NCI-H524 (cell line): ENCODE measurements around the gene CUL1.
A peak's percentile ranks its signal among the peaks of the same experiment; 100 is the strongest.
"Not testable (repeated sequence)": the region's sequence is repeated elsewhere in the genome, so short reads cannot be mapped to it uniquely, and the experiment has no call there.

Source experiments
- DNase-seq, 2 experiments: peaks; one replicate each; lab custom pipeline; 2025; lab: John Stamatoyannopoulos, UW

The CUL1 gene

DNA sequence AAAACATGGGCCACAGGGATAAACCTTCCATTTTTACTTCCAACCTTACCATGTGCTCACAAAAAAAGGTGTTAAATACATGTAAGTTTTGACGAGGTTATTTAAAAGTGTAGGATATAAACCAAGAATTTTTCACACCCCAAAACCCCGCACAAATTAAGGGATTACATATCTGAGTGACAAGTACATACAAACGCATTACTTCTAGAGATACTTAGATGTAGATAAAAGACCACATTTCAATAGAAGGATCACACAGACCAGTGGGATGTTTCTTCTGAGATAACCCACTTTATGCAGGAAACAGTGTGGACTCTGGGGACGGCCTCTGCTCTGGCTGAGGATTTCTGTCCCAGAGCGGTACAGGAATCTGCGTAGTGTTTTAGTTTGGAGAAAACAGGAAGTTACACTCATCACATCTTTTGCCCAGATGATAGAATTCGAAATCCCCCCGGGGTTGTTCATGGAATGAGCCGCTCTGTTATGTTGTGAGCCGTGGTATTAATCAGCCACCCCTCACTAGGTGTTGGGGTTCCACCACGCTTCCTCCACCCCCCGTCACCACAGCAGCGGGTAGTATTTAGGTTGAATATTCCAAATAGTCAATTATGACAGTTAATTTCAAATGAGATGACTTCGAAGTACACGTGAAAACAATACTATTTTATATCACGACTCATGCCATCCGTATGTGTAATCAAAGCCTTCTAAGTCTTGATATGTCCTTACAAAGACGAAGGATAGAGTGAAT, 1.3 kb upstream of the CUL1 start:
- DNase-seq: no peak

DNA sequence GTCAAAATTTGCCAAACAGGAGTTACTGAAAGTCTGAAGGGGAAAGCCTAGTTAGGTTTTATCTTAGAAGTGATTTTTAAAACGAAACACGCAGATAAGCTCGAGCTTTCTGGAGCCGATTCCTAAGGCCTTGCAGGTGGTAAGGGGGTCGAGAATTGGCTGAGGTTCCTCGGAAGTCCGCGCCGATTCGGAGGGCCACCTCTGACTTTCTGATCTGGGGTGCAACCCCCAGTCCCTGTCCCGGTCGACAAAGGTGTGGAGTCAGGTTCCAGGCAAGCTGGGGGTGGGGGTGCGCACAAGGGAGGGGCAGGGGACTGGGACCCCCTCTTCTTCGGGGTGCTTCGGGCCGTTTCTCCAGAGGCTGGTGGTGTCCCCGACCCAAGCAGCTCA, 701 bp upstream of the CUL1 start:
- DNase-seq: peak in 1 of 2 experiments; percentile 37

DNA sequence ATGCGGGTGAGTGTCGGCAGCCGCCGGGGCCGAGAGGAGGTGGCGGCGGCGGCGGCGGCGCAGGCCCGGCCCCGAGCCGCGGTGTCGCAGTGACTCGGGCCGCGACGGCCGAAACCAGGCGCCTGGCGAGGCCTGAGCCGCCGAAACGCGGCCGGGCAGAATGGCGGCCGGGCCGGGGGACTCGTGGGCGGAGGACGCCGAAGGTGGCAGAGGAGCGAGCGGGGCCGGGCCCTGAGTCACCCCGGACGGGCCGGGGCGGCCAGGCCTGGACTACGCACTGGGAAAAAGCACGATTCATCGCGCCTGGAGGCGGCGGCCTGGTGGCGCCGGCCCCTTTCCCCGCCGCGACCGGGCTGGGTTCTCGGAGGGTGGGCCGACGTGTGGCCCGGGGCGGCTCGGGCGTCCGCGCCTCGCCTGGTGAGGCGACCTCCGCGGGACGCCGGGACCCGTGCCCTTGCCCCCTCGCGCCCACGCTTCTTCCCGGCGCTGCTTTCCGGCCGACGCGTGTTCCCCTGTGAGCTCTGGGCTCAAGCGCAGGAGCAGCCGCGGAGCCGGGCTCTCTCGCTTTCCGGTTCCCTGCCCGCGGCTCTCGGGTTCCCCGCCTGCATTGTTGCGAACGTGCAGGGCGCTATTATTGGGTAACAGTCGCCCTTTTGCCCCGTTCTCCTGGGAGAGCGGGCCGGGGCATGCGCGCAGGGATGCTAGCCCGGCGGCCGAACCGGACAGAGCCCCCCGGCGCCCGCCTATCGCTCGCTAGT, 500 bp downstream of the CUL1 start:
- DNase-seq: peak in 1 of 2 experiments; percentile 38

DNA sequence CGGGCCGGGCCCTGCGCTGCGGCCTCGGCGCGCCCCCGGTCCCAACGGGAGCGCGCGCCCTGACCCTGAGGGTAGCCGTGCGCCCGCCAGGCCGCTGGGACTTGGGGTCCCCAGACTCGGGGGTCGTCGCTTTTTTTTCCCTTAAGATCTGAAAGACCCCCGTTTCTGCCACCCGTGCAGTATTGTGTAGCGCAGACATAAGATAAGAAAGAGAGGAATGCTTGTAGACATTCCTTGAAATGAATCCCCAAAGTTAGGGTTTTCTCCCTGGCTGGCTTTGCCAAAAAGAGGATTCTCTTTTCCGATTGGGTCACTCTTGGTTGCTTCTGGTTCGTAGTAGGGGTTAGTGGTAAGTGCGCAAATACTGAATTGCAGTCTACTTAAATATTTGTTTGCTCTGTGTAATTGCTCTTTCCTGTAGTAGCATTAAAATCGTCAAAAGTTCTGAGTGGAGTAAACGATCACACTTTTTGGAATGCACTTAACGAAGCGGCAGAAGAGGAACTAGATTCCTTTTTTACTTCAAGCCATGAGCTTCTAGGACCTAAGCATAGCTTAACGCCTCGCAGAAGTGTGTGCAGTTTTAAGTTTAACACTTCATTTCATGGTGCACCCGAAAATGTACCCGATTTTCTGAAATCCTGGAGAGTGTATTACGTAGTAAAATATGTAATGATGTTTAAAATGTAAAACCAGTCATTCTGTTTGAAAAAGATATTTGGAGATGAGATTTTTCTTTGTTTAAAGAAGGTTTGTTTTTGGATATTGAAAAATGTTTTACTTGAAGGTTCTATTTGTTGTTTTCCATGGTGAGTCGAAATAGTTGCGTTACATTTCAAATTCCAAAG, 1.3 kb downstream of the CUL1 start:
- DNase-seq: peak in 1 of 2 experiments; percentile 38

DNA sequence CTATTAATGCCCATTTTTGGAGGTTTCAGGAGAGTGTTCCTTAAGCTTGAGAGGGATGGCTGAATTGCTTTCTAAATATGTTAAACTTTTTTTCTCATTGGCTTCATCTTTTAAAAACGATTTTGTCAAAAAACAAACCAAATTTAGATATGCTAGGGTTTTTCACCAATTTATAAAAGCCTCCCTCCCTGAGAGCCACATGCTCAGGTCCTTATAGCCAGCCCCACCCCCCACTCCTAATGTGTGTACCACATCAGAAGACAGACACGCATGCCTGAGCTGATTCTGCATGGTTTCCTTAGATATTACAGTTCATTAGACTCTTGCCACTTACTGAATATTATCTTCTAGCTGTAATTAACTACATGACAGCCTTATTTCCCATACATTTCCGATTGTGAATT, 2.0 kb downstream of the CUL1 start:
- DNase-seq: peak; percentile 55 to 58

DNA sequence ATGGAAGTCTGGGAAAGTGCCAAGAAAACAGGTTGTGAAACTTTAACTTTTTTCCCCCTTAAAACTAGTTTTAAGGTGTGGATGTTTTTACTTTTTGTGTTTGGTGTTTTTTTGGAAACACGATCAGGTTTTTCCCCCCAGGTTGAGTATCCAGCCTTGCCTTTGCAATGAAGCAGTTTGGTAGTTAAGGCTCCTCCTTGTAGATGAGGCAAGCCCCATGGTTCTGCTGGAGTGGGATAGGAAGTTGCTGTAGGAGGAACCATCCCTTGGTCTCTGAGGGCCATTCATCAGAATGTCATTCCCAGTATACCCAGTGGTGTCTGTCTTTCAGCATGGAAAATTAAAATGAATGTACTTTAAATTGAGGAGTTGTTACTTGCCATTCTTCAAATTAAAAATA, 2.7 kb downstream of the CUL1 start:
- no peak for DNase-seq

DNA sequence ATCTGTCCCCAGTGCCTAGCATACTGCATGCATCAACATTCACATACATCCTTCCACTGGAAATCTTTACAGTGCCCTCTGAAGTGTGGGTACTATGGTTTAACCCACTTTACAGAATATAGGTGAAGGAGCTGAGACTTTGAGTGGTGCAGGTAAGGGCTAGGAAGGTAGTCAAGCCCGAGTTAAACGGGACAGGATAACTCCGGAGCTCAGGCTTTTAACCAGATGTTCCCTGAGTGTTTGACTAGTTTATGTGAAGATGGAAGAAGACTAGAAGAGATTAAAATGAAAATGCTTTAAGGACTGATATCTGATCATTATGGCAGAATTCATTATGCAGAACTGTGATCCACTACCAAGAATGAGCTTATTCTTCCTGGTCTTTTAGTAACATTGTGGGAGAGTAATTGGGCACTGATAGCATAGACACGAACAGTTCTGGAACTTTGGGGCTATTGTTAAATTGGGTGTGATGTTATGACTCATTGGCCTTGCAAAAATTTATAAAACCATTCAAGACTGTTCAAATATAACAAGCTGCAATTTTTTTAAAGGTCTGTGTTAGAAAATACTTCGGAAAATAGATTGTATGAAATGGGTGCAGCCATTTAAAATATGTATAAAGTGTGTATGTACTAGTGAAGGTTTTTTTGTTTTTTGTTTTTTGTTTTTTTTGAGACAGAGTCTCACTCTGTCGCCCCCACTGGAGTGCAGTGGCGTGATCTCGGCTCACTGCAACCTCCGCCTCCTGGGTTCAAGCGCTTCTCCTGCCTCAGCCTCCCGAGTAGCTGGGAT, 4.4 kb downstream of the CUL1 start:
- no peak for DNase-seq

DNA sequence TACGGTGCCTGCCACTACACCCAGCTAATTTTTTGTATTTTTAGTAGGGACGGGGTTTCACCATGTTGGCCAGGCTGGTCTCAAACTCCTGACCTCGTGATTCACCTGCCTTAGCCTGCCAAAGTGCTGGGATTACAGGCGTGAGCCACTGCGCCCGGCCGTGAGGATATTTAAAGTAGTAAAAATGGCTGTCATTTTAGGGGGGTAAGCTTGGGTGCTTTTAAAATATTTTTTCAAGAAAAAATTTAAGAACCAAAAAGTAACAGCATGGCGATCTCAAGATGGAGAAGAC, 4.9 kb downstream of the CUL1 start:
- not testable (repeated sequence) for DNase-seq

DNA sequence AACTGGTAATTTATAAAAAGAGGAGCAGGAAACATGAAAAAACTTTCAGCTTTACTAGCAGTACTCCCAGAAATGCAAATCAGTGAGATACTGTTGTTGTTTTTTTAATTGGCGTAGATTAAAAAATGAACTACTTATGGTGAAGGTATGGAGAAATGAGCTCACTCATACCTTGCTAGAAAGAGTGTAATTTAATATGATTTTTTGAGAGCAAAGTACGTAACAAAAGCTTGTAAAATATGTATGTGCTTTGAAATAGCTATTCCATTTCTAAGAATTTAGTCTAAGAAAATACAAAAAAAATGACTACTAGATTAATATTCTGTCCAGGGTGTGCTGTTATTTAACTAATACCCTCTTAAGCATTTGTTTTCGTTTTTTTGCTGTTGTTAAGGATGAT, 5.5 kb downstream of the CUL1 start:
- DNase-seq: no peak

DNA sequence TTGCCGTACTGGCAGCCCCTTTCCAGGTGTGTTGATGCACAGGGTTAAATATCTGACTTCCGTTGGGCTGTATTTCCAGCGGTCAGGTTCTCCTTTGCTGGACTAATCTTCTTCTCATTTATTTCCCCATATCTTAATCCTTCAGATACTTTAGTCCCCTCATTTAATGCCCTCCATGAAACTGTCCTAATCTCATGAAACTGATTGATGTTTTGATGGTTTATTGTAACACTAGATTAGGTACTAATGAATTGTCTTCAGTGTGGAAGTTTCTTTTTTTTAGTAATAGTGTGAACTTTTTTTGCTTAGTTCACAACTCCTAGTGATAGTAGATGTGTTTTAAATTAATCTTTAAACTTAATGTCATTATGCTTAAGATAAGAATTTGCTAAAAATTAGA, 6.3 kb downstream of the CUL1 start:
- DNase-seq: no peak

DNA sequence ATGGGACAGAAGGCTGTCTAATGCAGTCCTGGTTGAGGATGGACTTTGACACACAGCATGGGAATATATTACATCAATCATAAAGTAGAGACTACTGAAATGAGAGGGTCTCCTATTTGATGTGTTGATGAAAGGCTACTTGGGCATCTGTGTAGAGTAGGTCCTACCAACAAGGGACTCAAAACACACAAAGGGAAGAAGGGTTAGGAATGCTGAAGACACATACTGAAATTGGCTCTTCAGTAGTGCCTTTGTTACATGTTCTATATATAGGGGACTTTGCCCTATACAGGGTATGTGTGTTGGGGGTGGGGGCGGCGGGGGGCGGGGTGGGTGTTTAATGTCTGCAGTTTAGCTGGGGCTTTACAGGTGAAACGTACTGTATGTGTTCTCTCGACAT, 7.7 kb downstream of the CUL1 start:
- DNase-seq: no peak

DNA sequence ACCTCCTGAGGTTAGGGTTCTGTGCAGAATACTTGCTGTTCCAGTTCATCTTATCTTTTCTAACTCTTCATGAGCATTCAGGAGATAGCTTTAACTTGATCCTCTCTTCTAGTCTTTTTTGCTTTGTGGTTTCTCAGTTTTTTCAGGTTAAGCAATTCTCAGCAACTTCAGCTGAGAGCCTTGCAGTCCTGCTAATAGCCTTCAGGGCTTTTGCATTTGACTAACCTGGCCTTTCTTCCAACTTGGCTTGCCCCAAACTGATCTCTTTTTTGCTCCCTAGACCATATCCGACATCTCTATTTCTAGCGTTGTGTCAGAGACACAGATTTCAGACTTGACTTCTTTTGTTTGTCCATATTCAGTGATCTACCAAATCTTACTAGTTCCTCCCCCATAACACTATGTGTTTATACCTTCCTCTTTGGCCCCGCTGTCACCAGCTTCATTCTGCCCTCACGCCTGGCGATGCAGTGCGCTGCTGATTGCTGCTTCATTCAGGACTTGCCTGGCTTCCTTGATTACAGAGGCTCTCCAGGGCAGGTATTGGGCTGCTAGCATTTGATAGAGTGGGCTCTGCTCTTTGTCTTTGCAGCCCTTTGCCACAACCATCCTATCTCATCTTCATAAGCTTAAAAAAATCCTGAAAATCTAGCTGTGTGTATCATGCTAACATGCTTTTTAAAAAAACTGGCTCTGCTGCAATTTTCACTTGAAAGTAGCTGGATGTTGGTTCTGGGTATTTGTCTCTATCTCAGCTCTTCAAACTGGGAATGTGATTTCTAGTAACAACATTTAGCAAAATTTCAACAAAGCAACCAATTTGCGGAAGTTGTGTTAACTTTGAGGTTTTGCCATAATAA, 9.6 kb downstream of the CUL1 start:
- no peak for DNase-seq

DNA sequence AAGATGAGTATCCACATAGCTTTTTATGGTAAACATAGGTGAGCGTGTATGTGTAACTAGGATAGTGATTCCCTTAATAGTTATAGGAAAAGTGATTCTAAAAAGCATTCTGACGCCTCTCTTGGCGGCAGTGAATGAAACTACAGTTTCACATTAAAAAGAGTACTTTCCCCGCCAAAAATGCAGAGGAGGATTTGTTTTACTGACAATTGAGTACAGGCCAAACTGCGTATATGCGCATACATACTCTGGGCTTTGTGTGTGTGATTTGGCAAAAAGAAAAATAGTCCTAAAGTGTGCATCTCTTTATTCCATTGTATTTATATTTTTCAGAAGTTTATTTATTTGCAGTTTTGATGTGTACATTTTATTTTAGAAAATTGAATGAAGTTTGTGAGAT, 10.3 kb downstream of the CUL1 start:
- no peak for DNase-seq

DNA sequence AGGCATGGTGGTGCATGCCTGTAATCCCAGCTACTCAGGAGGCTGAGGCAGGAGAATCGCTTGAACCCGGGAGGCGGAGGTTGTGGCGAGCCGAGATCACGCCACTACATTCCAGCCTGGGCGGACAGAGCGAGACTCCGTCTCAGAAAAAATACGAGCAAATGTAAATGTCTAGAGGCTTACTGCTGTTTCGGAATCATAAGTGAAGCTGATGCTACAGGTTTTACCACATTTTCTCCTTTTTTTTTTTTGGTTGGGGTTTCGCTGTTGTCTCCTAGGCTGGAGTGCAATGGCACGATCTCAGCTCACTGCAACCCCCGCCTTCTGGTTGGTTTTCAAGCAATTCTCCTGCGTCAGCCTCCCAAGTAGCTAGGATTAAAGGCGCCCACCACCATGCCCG, 11.7 kb downstream of the CUL1 start:
- DNase-seq: not testable (repeated sequence)

DNA sequence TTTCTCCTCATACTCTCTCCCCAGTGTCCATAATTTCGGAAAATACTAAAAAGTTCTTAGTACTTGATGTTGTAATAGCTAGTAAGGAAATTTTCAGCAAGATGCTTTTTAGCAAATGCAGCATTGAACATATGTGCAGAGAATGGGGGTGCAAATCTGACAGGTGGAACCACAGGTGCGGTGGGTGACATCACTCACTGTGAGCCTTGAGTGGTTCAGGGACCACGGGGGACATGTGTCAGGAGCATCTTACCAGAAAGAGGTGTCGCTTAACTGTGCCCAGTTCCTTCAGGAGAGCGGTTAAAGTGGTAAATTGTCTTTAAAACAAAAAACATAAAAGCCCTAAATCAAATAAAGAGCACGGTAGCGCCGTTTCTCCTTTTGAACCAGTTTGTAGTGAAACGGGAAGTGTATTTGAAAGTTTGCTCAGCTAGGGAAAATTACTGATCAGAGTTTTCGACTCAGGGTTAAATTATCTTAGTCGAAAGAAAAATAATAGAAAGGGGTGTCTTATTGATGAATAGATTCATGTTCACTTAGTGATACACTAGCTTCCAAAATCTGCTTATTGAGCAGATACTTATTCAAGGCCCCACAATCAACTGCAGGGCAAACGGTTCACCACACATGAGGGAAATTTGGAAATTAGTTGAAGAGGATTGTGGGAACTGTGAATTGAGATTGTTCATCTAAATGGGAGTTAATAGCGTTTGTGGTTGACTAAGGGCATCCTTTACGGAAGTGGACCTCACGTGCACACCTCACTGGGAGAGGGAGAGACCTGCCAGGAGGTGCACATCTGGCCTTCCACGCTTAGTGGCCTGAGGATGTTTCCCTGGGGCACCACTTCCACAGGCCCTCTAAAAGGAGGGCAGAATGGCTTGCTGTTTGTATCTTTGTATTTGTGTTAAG, 12.7 kb downstream of the CUL1 start:
- no peak for DNase-seq

DNA sequence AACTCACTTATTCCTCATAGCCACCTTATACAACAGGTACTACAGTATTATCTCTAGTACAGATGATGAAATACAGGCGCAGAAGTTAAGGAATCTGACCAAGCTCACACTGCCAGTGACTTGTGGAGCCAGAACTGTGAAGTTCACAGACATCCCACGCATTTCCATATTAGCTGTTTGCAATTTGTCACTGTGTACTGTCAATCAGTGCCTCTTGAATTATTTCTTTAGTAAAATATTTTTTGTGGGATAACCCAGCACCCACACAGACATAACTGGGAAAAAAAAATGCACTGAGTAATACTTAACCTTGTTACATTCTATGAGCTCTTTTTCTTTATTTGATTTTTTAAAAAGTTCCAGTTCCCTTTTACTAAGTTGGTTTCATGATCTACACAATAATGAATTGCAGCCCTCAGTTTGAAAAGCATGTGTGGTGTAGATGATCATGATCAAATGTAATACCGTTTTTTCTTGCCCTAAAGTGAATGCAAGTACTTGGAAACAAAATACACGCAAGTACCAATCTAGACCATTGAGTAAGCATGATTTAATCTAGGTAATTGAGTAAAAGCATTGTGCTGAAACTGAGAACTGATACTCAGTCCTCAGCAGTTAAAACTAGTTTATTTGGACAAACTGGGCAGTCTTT, 14.1 kb downstream of the CUL1 start:
- DNase-seq: no peak

DNA sequence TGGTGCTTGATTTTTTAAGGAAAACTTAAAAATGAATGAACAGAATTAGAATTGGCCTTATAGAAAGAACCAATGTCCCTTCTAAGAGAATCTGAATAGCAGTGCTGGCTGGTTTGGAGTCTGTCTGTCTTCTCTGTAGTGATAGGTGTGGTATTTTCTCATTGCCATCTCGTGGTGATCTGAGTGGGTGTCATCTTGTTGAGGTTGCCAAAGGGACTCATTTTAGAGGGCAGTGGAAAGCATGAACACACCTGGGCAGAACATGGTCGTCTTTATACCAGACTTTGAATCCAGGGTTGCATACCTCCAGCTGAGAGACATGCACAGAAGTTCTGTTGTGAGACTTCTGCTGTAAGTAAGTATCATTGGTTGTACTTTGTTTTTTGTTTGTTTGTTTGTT, 15.8 kb downstream of the CUL1 start:
- DNase-seq: no peak

DNA sequence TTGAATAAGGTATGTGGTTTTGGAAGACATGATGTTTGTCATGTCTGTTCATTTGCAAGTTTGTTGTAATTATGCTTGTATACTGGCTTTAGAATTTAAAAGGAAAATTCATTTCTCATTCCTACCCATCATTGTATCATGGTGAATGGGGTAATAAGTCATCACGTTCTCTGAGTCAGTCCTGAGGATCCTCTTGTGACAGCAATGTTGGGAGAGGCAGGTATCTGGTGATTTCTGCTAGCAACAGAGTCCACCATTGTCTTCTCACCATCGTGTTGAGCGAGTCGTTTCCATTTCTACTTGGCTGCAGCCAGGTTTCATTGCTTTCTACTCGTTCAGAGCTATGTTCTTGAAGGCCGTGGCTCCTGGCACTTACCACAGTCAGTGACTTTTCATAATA, 16.3 kb downstream of the CUL1 start:
- no peak for DNase-seq

DNA sequence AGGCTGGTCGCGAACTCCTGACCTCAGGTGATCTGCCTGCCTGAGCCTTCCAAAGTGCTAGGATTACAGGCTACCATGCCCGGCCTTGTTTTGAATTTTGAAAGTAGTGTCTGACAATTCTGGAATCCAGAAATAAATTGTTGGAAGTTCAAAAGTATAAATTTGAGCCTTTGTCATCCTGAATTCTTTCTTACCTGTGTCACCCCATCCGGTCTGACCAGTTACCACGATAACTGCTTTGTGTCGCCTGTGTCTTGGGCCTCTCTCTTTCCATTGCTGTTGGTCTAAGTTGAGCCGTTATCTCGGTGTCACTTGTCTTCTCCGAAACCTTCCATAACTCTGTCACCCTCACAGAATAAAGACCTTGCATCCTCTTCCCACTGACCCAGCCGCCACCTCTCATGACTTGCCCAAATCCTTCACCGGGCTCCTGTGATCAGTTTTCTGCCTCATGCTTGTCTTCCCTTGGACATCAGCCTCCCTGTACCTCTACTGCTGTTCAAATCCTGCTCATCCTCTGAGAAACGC, 18.6 kb downstream of the CUL1 start:
- no peak for DNase-seq
